K562 (cell line): ENCODE measurements around the gene ITPA. TPM values are rescaled to one million over a fixed set of nuclear protein-coding genes. Genes with fewer than 3 reads are reported as not detected.

Source experiments
- ATAC-seq: fragments of 200-7000 bp; cut with Tn5 transposase; 3 replicates; pipeline ENCODE4 v1.9.1; 2020; ENCODE audit warnings: moderate library complexity
- BruUV-seq: library from RNA; stranded (reverse); fragments of 400-500 nt; replicated peaks from 2 replicates; lab custom pipeline; 2021; lab: Mats Ljungman, UMichigan
- CTCF ChIA-PET: fragments of 300-600 bp; formaldehyde crosslinking; extraction: SDS; loops from one replicate; lab custom pipeline; 2021; ENCODE audit warnings: low intra/inter-chr PET ratio; lab: Yijun Ruan, JAX
- POLR2A ChIA-PET: fragments of 300-600, 350-650 bp; sonication (Branson Sonifier 250); formaldehyde crosslinking; extraction: SDS; loops from one replicate; lab custom pipeline; 2021; ENCODE audit warnings: antibody characterized with exemption, inconsistent platforms; lab: Yijun Ruan, JAX
- DNase-seq, 4 experiments: peaks; one replicate each; pipeline versions ENCODE4 v3.0.0 to v3.0.0-alpha.2; 2011 to 2018; ENCODE audit warnings: low spot score in 3 of 4, mixed read lengths in 3 of 4; ENCODE audit errors: extremely low read depth in 1 of 4
- FAIRE-seq: peaks from 2 replicates; lab custom pipeline; 2011; peaks lifted over from hg19 to GRCh38; lab: Jason Lieb, UNC
- H2AFZ ChIP-seq: 2 replicates; pipeline ENCODE4 v1.6.0; 2011; ENCODE audit warnings: low read depth, low read length, control low read depth, inconsistent platforms
- H3K27ac ChIP-seq: fragments of 200-600 bp; 3 replicates; pipeline ENCODE4 v1.8.0; 2011; ENCODE audit warnings: low read depth, mild to moderate bottlenecking, control low read depth, inconsistent platforms, low read length, moderate library complexity, mixed read lengths; ENCODE audit errors: extremely low read depth
- H3K27me3 ChIP-seq, 2 experiments: fragments of 300-600 bp in 1 of 2; 2 replicates in 1 of 2; 3 replicates in 1 of 2; pipeline versions ENCODE4 v1.6.0 to v1.8.0; 2011; ENCODE audit warnings: inconsistent platforms in 2 of 2, low read length in 2 of 2, mild to moderate bottlenecking in 1 of 2, mixed read lengths in 1 of 2, moderate library complexity in 1 of 2; ENCODE audit not compliant: control insufficient read depth in 2 of 2, insufficient read depth in 2 of 2
- H3K36me3 ChIP-seq: fragments of 300-600 bp; 3 replicates; pipeline ENCODE4 v1.8.0; 2011; ENCODE audit warnings: mild to moderate bottlenecking, low read length, inconsistent platforms; ENCODE audit not compliant: control insufficient read depth, insufficient read depth
- H3K4me1 ChIP-seq, 2 experiments: fragments of 200-600 bp in 1 of 2; replicated peaks in 1 of 2; 2 replicates in 1 of 2; 3 replicates in 1 of 2; pipeline versions ENCODE4 v1.5.1 to v1.8.0; 2011; ENCODE audit warnings: inconsistent platforms in 2 of 2, low read length in 2 of 2, mild to moderate bottlenecking in 1 of 2, mixed read lengths in 1 of 2, moderate library complexity in 1 of 2; ENCODE audit not compliant: control insufficient read depth in 2 of 2, insufficient read depth in 2 of 2
- H3K4me2 ChIP-seq: 2 replicates; pipeline ENCODE4 v1.6.1; 2011; ENCODE audit warnings: low read length, control low read depth, inconsistent platforms, mixed read lengths; ENCODE audit not compliant: insufficient read depth
- H3K4me3 ChIP-seq: fragments of 200-600 bp; sonication (generic), shearing (Covaris generic); 2 replicates; pipeline ENCODE4 v1.5.1; 2016; ENCODE audit warnings: control low read depth, inconsistent platforms
- H3K79me2 ChIP-seq: fragments of 200-600 bp; 3 replicates; pipeline ENCODE4 v1.8.0; 2011; ENCODE audit warnings: low read length, inconsistent platforms; ENCODE audit not compliant: control insufficient read depth, insufficient read depth
- H3K9ac ChIP-seq, 2 experiments: 2 replicates each; pipeline versions ENCODE4 v1.6.0 to v1.6.1; 2011; ENCODE audit warnings: low read depth in 2 of 2, low read length in 2 of 2, control low read depth in 1 of 2, inconsistent platforms in 1 of 2, mild to moderate bottlenecking in 1 of 2, mixed read lengths in 1 of 2; ENCODE audit not compliant: insufficient read depth in 1 of 2
- H3K9me1 ChIP-seq: one replicate; pipeline ENCODE4 v1.6.0; 2011; ENCODE audit warnings: inconsistent platforms, mild to moderate bottlenecking, low read length, moderate library complexity; ENCODE audit not compliant: control insufficient read depth, insufficient read depth
- H3K9me3 ChIP-seq: replicated peaks from 2 replicates; pipeline ENCODE4 v1.5.1; 2011; ENCODE audit warnings: low read depth, low read length, inconsistent platforms; ENCODE audit not compliant: control insufficient read depth, insufficient read depth
- H4K20me1 ChIP-seq: replicated peaks from 2 replicates; pipeline ENCODE4 v1.6.1; 2011; ENCODE audit warnings: low read length, inconsistent platforms, mixed read lengths; ENCODE audit not compliant: control insufficient read depth, insufficient read depth
- HLTF ChIP-seq: fragments of 450-650 bp; IDR thresholded peaks from 2 replicates; pipeline ENCODE4 v1.6.1; 2016
- NFATC3 ChIP-seq: fragments of 450-650 bp; IDR thresholded peaks from 2 replicates; pipeline ENCODE4 v1.6.1; 2017; ENCODE audit warnings: mild to moderate bottlenecking
- PHTF2 ChIP-seq: fragments of 250-450 bp; sonication (Bioruptor Pico); IDR thresholded peaks from 2 replicates; pipeline ENCODE4 v1.5.0; 2021; ENCODE audit warnings: mild to moderate bottlenecking
- POLR2AphosphoS2 ChIP-seq: IDR thresholded peaks from 2 replicates; pipeline ENCODE4 v1.6.1; 2012; ENCODE audit warnings: low read length, improper control_type of control experiment
- SRF ChIP-seq, 2 experiments: fragments of 250-450, 450-650 bp in 1 of 2; sonication (Bioruptor Pico) in 1 of 2; sonication (generic) in 1 of 2; formaldehyde crosslinking; IDR thresholded peaks; 2 replicates each; pipeline versions ENCODE4 v1.5.0 to v1.5.1; 2020 to 2022; ENCODE audit warnings: mild to moderate bottlenecking in 1 of 2, missing genetic modification reagents in 1 of 2
- ZNF551 ChIP-seq: fragments of 250-450 bp; sonication (Bioruptor Pico); IDR thresholded peaks from 2 replicates; pipeline ENCODE4 v1.5.0; 2021; ENCODE audit warnings: mild to moderate bottlenecking, moderate library complexity
- ZNF79 ChIP-seq: fragments of 250-450 bp; sonication (Bioruptor Pico); IDR thresholded peaks from 2 replicates; pipeline ENCODE4 v1.4.0; 2020; ENCODE audit warnings: low read depth, mild to moderate bottlenecking, moderate library complexity
- WGBS: fragments of 100-300 bp; shearing (Covaris generic); methylation state at CpG from one replicate; pipeline ENCODE4 v1.1.6; 2016; ENCODE audit warnings: low coverage, mixed read lengths; ENCODE audit not compliant: insufficient coverage; ENCODE audit errors: missing lambda C conversion rate; 5-methylcytosine and 5-hydroxymethylcytosine counted together
- in situ Hi-C: fragments of 300-500 bp; cut with MboI; formaldehyde crosslinking; loops from 4 replicates; pipeline ENCODE4 v1.15.0; 2018; ENCODE audit warnings: inconsistent platforms, mixed read lengths
- intact Hi-C: fragments of 100-400 bp; cut with micrococcal nuclease; formaldehyde crosslinking; loops from 2 replicates; pipeline ENCODE4 v1.14.2; 2022
- polyA plus RNA-seq, 8 experiments: library from polyadenylated mRNA; depleted of rRNA in 4 of 8; stranded (reverse) in 5 of 8; unstranded in 3 of 8; fragments of >200 nt; fragmentation: Nextera tagmentation in 2 of 8; fragmentation: Illumina TruSeq in 1 of 8; extraction: Ambion mirVana in 2 of 8; extraction: Trizol in 1 of 8; gene quantifications; 2 replicates each; pipeline versions ENCODE4 v1.2.1 to v1.2.3, GENCODE V29; 2011 to 2014; ENCODE audit warnings: inconsistent platforms in 1 of 8, missing spikeins in 1 of 8
- total RNA-seq, 7 experiments: library from RNA; depleted of rRNA in 6 of 7; stranded (reverse); fragments of >200 nt in 6 of 7; fragmentation: Illumina TruSeq in 2 of 7; extraction: Trizol in 2 of 7; gene quantifications; 2 replicates each; pipeline versions ENCODE4 v1.2.1 to v1.2.3, GENCODE V29; 2011 to 2021; ENCODE audit warnings: low replicate concordance in 1 of 7
- TF ChIP-seq, protein P1 (sequence below): sonication (generic); formaldehyde crosslinking; IDR thresholded peaks from 2 replicates; pipeline ENCODE4 v1.4.0; 2020; ENCODE audit warnings: mild to moderate bottlenecking, missing genetic modification reagents
- TF ChIP-seq, protein P2 (sequence below): fragments of 250-450 bp; sonication (Bioruptor Pico); IDR thresholded peaks from 2 replicates; pipeline ENCODE4 v1.8.0; 2022; ENCODE audit warnings: inconsistent platforms
- TF ChIP-seq, protein P3 (sequence below): fragments of 450-650 bp; IDR thresholded peaks from 2 replicates; pipeline ENCODE4 v1.6.1; 2017; ENCODE audit warnings: antibody characterized with exemption, mild to moderate bottlenecking
- TF ChIP-seq, protein P4 (sequence below): fragments of 450-650 bp; formaldehyde crosslinking; IDR thresholded peaks from 2 replicates; pipeline ENCODE4 v1.4.0; 2020; ENCODE audit warnings: mild to moderate bottlenecking, mixed read lengths

The ITPA gene
- total and polyA plus RNA-seq, 9 of the 15 experiments (the other 6 are each of a cell fraction or from before 2014, with no cell fraction given): 5.0 to 79.7 (median 36.7) TPM

DNA sequence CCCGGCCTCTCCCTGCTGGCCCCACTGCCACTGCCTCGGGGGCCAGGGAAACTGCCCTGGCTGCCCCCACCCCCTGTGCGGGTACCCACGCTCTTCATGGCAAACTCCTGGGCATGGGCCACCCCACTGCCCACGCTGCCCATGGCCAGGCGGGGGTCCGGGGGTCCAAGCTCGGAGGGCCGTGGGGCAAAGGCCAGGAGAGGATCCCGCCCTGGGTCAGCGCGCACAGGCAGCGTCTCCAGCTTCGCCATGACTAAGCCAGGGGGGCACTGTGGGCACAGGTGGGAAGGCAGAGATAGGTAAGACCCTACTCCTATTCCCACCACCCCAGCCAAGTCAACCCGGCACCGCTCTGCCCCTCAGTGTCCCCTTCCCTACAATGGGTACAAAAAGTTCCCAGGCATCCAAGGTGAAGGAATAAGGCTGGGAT lies 42.4 kb upstream of the ITPA start:
- no peaks in the 10 kb centered on the region for H3K79me2 ChIP-seq
- in situ Hi-C loops: no loop called here
- WGBS: 80% methylated on average over 4 of the region's 16 CpGs
- H3K4me1 ChIP-seq: peaks cover 0 to 42% of the 10 kb centered on the region in 2 experiments; a peak in 3 of 5 replicates
- no peak overlapping the region for H3K27ac ChIP-seq
- H4K20me1 ChIP-seq: no peaks in the 10 kb centered on the region
- TF ChIP-seq, protein P1, sequence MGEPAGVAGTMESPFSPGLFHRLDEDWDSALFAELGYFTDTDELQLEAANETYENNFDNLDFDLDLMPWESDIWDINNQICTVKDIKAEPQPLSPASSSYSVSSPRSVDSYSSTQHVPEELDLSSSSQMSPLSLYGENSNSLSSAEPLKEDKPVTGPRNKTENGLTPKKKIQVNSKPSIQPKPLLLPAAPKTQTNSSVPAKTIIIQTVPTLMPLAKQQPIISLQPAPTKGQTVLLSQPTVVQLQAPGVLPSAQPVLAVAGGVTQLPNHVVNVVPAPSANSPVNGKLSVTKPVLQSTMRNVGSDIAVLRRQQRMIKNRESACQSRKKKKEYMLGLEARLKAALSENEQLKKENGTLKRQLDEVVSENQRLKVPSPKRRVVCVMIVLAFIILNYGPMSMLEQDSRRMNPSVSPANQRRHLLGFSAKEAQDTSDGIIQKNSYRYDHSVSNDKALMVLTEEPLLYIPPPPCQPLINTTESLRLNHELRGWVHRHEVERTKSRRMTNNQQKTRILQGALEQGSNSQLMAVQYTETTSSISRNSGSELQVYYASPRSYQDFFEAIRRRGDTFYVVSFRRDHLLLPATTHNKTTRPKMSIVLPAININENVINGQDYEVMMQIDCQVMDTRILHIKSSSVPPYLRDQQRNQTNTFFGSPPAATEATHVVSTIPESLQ (CRISPR knock-in tag): no peak
- TF ChIP-seq NFATC3 (no peak), ZNF551 (CRISPR knock-in tag) (no peak), HLTF (no peak), POLR2AphosphoS2 (no peak), PHTF2 (CRISPR knock-in tag) (no peak), SRF (CRISPR knock-in tag; IDR thresholded peaks at IDR 0.05) (no peak), ZNF79 (CRISPR knock-in tag) (no peak)
- TF ChIP-seq, protein P2, sequence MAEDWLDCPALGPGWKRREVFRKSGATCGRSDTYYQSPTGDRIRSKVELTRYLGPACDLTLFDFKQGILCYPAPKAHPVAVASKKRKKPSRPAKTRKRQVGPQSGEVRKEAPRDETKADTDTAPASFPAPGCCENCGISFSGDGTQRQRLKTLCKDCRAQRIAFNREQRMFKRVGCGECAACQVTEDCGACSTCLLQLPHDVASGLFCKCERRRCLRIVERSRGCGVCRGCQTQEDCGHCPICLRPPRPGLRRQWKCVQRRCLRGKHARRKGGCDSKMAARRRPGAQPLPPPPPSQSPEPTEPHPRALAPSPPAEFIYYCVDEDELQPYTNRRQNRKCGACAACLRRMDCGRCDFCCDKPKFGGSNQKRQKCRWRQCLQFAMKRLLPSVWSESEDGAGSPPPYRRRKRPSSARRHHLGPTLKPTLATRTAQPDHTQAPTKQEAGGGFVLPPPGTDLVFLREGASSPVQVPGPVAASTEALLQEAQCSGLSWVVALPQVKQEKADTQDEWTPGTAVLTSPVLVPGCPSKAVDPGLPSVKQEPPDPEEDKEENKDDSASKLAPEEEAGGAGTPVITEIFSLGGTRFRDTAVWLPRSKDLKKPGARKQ (CRISPR knock-in tag): no peak
- TF ChIP-seq, protein P3, sequence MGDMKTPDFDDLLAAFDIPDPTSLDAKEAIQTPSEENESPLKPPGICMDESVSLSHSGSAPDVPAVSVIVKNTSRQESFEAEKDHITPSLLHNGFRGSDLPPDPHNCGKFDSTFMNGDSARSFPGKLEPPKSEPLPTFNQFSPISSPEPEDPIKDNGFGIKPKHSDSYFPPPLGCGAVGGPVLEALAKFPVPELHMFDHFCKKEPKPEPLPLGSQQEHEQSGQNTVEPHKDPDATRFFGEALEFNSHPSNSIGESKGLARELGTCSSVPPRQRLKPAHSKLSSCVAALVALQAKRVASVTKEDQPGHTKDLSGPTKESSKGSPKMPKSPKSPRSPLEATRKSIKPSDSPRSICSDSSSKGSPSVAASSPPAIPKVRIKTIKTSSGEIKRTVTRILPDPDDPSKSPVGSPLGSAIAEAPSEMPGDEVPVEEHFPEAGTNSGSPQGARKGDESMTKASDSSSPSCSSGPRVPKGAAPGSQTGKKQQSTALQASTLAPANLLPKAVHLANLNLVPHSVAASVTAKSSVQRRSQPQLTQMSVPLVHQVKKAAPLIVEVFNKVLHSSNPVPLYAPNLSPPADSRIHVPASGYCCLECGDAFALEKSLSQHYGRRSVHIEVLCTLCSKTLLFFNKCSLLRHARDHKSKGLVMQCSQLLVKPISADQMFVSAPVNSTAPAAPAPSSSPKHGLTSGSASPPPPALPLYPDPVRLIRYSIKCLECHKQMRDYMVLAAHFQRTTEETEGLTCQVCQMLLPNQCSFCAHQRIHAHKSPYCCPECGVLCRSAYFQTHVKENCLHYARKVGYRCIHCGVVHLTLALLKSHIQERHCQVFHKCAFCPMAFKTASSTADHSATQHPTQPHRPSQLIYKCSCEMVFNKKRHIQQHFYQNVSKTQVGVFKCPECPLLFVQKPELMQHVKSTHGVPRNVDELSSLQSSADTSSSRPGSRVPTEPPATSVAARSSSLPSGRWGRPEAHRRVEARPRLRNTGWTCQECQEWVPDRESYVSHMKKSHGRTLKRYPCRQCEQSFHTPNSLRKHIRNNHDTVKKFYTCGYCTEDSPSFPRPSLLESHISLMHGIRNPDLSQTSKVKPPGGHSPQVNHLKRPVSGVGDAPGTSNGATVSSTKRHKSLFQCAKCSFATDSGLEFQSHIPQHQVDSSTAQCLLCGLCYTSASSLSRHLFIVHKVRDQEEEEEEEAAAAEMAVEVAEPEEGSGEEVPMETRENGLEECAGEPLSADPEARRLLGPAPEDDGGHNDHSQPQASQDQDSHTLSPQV: no peak
- TF ChIP-seq, protein P4, sequence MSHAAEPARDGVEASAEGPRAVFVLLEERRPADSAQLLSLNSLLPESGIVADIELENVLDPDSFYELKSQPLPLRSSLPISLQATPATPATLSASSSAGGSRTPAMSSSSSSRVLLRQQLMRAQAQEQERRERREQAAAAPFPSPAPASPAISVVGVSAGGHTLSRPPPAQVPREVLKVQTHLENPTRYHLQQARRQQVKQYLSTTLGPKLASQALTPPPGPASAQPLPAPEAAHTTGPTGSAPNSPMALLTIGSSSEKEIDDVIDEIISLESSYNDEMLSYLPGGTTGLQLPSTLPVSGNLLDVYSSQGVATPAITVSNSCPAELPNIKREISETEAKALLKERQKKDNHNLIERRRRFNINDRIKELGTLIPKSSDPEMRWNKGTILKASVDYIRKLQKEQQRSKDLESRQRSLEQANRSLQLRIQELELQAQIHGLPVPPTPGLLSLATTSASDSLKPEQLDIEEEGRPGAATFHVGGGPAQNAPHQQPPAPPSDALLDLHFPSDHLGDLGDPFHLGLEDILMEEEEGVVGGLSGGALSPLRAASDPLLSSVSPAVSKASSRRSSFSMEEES (CRISPR knock-in tag): no peak
- DNase-seq (no peak), FAIRE-seq (no peak), ATAC-seq (no peak)
- H3K27me3 ChIP-seq: no peaks in the 10 kb centered on the region
- intact Hi-C loops: no loop called here
- H3K9me1 ChIP-seq: no peaks in the 10 kb centered on the region
- CTCF ChIA-PET: no interaction called here
- no peaks in the 10 kb centered on the region for H3K9me3 ChIP-seq
- H3K4me3 ChIP-seq: no peak overlapping the region
- no peak overlapping the region for H3K9ac ChIP-seq
- no peak overlapping the region for H3K4me2 ChIP-seq
- H3K36me3 ChIP-seq: no peaks in the 10 kb centered on the region
- POLR2A ChIA-PET: no interaction called here
- H2AFZ ChIP-seq: no peak overlapping the region
- BruUV-seq: no TSS peak
